ENCODE results near the gene ADCY5.

Gene ADCY5

DNA sequence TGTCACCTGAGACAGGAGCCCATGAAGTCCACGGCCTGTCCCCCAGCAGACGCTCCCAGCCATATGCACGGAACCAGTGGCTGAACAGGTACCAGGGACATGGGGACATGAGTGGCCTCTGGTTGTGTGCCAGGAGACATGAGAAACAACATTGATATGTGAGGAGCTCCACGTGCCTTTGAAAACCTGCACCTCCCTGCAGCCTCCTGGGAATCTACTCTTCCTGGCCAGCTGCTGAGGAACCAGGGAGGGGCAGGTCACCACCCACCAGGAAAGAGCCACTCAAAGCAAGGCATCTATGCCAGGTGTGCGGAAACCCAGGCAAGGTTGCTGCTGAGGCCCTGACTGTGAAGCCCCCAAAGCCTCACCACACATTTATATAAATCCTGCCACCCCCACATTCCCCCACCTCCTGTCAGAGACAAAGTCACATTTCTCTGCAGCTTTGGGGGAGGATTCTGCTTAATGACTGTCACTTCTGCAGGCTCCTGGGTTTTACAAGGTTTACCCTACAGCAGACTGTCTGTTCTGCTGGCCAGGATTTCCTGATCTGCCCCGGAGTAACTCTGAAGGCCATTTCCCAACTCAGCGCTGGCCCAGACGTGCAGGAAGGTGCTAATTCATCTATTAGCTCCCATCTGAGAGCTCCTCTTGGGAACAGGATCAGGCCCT, 110.8 kb downstream of the ADCY5 start:
- peak in 1 of 2 experiments; percentile 50 for DNase-seq

DNA sequence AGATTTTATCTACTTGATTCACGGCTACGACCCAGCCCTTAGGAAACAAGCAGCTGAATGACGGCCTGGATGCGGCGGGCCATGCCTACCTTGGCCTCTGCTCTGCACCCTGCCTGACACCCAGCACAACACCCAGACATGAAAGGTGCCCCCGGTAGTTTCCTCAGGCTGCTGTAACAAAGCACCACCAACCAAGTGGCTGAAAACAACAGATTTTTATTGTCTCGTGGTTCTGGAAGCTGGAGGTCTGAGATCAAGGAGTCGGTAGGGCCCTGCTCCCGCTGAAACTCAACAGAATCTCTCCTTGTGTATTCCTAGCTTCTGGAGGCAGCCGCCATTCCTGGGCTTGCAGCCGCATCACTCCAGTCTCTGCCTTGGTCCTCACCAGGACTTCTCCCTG, 111.7 kb downstream of the ADCY5 start:
- no peak for DNase-seq

DNA sequence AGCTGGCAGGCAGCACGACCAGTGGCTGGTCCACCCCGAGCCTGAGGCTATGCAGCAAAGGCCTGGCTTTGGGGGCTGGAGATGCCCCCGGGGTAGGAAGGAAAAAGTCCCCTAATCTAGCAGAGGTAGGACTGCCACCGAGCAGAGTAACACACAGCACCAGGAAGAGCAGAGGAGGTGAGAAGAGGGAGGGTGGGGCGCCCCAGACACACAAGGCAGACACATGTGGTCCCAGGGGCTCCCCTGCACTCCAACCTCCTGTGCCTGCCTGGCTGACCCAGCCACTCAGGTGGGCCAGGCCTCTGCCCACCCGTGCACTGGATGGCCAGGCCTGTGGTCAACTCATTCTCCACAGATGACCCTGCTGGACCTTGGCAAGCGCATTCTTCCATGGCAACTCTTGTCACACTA, 112.4 kb downstream of the ADCY5 start:
- no peak for DNase-seq

DNA sequence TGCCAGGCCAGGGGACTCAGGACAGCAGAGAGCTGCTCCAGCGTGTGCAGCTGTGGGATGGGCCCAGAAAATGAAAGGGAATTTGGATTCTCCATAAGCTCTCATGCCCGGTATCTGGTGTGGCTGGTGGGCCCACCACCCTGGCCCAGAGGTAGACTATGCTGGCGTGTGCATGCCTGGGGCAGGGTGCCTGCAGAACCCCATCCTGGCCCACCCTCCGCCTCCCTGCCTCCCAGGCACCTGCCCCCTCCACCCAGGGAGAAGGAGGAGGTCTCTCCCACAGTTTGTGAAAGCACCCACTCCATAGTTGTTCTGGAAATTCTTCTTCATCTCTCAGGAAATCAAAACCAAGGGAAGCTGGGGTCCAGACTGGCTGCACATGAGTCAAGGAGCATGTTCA, 112.9 kb downstream of the ADCY5 start:
- no peak for DNase-seq

DNA sequence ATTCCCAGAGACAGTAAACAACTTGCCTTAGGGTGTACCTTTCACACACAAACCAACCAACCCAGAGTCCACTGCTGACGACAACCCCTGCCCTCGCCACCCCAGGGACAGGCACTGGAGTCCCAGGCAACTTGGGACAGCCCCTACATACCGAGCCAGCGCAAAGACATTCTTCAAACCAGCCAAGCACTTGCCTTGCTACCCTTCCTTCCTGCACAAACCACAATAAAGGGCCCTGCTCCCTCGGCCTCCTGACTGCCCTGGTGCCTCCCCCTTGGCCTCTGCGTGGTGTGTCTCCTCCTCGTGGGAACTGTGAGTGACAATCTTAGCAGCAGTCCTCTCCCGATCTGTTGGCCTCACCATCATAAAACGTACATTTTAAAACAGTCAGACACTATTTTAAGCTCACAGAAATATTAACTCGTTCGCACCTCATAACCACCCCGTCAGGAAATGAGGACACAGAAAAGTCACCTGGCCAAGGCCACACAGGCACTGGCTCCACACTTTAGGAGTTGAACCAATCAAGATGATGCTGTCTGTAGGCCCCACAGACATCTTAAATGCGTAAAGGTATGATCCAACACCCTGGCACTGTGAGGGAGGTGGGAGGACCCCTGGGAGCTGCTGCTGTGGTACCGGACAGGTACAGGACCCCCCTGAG, 113.8 kb downstream of the ADCY5 start:
- no peak for DNase-seq

DNA sequence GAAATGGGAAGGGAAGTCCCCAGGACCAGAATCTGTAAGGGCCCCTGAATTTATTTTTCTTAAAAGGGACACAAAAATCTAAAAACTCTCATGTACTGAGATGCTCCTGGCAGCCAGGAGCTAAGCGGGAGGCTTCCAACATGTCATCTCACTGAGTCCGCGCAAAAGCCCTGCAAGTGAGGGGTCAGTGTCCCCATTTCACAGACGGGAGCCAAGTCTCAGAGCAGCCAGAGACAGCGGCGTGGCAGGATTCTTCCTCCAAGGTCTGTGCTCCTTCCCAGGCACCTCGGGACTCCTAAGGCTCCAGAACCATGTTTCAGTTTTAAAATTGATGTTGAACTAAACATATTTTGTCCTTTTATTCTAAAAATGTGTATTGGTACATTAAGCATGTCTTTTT, 114.8 kb downstream of the ADCY5 start:
- no peak for DNase-seq

DNA sequence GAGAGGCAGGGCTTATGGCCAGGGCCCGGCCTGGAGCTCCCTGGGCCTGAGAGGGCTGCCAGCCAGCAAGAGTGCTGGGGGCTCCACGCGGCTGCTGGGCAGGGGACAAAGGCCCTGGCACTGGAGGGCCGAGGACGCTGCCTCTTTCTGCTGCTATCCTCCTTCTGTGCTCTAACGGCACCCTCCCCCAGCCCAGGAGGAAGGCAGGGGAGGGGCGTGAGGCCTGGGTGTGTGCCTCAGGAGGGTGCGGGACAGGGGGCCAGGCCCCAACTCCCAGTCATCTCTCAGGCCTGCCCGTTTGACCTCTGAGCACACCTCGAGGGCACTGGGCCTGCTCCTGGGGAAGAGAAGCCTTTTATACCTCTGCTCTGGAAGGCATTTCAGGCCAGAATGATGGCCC, 115.5 kb downstream of the ADCY5 start:
- no peak for DNase-seq

DNA sequence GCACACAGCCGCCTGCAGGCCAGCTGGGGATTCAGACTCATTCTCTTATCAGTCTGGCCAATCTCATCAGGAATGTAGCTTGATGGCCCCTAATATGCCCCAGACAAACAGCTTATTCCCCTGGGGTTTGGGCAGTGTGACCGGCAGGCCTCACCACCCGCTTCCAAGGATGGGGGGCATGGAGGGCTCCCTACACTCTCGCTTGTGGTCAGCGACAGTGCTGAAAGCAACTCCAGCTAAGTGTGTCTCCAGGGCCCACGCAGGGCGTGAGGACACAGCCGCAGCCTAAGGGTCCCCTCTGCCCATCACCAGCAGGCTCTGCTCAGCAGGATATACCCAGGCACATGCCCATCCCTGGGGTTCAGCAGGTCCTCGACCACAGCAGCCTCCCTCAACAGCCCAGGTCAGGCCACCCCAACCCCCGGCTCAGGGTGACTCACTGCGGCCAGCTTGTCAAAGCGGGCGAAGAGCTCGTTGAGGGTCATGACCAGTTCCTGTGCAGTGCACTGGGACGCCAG, 116.7 kb downstream of the ADCY5 start:
- no peak for DNase-seq

DNA sequence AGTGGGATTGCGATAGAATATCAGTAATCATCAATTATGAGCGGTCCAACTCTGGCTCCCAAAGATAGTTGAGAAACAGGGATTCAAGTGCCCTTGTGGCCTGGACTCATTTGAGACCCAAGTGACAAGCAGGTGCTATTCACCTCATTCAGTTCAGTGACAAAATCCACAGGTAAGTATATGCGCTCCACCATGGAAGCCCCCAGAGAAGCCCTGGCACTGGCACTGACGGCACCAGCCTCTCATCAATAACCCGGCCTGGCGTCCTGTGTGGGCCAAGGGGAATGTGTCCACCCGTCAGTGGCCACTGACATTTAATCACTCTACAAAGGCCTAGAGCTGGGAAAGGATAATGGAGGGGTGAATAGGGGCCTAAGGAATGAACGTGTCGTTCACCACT, 117.2 kb downstream of the ADCY5 start:
- no peak for DNase-seq

DNA sequence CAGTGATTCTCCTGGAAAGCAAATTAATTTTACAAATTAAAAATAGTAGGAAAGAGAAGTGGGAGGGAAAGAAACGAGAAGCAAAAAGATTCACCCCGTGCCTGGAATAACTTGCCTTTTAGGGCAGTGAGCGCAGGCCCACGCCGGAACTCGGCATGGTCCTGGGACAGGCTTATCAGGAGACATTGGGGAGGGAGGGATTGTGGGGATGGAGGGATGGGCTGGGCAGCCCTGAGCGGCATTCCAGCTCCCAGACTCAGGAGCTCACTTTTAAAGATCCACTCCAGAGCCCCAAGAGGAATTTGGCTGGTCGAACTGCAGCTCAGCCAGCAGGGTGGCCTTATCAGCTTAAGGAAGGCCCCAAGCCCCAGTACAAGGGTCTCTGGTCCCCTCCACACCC, 117.9 kb downstream of the ADCY5 start:
- DNase-seq = no peak

DNA sequence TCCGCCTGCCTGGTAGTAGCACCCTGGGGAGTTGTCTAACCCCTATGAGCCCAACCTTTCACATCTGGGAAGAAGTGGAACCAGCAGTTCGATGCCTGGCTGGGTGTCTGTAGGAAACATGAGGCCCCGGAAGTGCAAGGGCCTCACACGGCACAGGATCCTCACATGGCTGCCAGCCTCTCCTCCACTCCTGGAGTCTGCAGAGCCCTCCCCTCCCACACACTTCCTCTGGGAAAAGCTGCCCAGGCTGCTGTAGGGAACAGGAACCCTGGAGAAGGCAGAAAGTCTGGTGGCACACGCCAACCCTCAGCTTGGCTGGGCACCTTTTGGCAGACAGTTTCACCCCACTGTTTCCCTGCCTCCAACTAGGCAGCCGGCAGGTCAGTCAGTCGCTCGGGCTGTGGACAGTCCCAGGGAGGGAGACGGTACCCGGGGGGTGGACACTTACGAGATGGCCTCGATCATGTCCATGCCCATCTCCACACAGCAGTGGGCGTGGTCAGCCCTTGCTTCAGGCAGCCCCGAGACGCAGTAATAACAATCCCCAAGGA, 118.4 kb downstream of the ADCY5 start:
- DNase-seq = no peak

DNA sequence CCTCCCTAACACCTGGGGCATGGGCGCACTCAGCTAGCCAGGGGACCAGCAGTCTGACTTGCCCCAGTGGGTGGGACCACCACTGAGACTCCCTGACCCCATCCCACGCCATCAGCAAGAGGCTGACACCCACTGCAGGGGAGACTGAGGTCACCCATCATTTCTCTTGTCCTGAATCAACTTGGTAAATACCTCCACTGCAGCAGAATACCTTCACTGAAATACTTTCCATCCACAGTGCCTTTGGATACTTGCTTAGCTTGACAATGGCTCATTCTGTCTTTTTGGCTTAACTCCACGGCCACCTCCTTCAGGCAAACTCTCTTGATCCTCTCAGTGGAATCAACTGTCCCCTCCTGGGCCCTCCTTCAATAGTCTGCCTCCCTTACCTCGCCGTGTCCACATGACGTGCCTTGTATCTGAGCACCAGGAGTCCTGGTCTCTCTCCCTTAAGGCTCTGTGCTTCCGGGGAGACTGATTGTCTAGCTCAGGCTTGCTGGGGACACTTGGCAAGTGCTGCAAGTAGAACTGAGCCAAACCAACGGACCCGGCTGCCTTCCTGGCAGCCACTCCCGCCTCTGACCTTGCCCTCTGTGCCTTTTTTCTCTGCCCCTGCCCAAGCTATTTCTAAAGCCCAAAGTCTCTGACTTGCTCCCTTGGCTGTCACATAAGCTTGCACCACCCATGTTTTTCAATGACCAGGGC, 119.1 kb downstream of the ADCY5 start:
- DNase-seq = no peak

DNA sequence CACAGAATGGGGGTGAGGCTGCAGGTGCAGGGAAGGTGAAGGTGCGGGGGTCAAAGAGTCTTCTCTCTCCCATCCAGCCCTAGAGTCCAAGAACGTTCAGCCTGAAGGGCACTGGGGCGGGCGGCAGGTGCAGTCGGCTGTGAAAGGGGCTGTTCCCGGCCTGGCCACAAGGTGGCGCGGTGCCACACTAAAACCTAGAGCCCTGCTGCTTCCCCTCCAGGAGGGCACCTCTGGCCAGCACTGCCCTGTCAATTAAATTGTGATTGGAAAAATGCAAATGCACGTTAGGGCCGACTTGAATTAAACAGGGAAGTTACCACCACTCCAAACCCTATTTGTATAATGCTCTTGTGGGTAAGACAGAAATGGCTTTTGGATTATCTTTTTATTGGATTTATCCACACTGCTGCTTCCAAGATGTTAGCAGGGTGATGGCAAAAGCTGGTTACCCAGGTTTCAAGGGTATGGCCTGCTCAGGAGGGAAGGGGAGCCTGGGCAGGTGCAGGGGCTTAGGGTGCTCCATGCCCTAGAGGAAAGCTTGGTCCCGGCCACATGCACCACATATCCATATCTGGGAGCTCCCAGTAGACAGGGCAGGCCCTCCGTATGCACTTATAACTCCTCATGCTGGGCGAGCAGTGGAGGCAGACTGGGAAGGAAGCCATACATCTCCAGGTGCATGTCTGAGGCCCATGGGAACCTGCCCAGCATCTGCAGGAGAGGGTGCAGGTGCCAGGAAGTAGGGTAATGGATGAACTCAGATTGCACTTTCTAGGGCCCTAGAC, 119.8 kb downstream of the ADCY5 start:
- DNase-seq = peak; percentile 13 to 70

DNA sequence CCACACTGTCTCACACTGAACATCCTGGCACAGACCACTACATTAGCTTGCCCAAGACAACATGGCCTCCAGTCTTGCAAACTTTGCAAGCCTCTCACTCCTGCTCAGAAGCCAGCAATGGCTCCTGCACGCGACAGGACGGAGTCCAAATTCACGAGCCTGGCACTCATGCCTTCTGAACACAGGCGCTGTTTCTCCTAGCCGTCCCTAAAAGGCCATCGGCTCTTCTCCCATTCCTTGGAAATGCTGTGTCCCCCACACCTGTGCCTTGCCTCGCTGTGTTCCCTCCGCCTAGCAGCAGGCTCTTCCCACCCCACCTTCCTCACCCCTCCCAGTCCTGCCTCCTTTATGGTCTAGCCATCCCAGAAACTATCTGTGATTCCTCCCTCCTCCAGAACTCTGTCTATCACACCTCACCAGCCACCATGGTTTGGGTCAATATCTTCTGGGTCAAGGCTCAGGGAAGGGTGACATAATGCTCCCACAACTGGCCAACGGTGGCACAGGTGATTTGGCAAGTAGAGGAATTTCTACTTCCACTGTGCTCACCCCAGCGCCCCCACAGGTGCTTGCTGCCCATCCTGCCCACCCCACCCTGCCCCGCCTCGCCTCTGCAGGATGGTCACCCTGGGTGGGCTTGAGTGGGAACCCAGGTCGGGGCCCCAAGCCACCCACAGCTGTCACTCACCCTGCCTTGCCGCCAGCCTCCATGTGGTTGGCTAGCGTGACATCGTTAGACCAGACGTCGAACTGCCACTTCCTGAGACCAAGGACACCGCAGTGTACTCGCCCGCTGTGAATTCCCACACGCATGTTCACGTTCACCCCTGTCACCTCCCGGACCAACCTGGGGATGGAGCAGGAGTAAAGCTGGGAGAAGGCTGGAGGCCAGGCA, 120.7 kb downstream of the ADCY5 start:
- no peak for DNase-seq

DNA sequence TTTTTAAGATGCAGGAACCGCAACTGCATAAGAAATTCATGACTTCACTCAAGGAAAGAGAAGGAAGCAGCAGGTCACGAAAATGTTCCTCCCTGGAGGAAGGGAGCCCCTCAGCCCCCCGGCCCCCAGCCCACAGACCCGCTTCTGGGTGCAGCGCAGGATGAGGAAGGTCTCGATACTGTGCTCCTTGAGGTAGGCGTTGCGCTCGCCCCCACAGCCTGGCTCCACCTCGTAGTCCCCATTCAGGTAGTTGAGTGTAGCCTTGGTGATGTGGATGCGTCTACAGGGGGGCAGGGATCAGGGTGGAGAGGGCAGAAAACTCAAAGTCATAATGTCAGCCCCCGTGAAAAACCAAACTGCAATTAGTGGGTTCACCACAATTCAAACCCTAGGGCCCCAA, 121.4 kb downstream of the ADCY5 start:
- DNase-seq = no peak

DNA sequence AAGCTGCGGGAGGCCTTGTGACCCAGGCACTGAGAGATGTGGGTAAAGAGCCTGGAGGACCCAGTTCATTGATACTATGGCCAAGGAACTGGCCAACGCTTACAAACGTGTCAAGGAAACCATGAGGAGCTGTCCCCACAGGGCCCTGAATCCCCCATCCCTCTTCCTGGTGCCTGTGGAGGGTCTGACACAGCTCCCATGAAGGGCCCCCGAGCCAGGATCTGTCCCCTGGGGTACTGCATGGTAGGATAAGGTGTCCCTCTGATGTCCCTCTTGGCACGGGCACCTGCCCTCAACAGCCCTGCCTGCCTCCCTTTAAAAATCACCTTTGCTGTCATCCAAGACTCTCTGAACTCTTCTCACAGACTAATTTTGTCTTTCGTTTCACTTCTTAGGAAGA, 122.4 kb downstream of the ADCY5 start:
- no peak for DNase-seq

DNA sequence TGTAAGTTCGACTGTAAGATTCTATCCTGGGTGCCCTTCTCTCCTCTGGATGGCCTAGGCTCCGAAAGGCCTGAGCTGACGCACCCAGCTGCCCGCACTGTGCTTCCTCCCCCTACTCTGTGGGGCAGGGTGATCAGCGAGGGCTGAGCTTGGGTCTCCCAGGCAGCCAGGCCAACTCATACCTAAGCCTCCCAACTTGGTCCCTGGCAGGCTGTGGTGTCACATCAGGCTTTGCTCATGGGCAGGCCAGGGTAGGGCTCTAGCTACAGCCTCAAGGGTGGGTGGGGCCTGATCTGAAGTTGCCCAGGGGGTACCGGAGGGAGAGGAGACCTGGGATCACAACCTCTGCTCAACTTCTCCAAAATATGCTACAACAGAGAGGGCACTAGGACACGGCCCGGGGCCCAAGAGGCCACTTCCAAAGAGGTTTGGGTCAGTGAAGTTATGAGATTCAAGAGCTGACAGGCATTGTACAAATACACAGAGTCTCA, 123.1 kb downstream of the ADCY5 start:
- DNase-seq = no peak

DNA sequence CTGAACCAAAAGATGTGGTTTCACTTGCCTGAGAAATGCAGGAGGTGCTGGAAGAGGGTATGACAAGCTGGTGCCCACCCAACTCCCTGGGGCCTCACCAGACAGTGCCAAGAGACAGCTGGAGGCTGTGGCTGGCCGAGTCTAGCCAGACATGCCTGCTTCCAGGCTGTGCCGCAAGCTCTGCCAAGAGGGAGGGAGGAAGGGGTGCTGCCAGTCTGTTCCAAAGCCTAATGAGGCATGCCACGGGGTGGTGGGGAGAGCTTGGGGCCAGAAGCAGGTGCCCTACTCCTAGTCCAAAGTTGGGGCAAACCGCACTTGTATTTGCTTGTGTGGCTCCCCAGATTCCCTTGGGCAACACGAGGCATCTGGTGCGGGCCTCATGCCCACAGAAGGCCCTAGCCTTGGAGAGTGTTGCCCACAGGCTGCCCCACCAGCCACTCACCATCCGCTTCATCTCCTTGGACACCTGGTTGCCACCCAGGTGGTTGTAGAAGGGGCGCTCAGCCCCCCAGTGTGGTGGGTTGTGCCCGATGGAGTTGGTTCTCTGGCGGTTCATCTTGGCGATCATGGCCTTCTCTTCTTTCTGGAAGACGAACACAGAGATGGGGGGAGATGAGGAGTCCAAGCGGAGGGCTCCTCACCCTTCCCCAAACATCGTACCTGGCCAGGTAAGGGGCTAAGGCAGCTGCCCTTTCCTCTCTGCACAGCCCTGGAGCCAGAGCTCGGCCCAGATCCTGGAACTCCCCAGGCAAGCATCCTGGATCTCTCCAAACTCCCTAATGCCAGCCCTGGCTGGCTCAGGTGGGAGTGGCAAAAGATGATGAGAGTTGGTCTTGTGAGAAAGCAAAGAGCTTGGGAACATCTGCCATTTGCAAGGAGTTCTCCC, 123.8 kb downstream of the ADCY5 start:
- DNase-seq = no peak

DNA sequence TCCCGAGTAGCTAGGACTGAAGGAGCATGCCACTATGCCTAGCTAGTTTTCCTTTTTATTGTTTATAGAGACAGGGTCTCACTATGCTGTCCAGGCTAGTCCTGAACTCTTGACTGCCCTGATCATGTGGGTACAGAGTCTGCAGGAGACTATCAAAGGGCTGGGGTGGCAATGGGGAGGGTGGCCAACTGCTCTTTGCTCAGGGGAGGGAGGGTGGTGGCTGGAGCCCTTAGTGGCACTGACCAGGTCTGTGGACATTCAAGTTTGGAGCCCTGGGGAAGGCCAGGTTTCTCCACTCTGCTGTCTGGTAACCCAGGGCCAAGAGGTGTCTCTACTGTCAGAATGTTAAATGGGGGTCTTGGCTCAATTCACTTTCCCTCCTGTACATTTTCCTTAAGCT, 125.1 kb downstream of the ADCY5 start:
- DNase-seq = no peak

DNA sequence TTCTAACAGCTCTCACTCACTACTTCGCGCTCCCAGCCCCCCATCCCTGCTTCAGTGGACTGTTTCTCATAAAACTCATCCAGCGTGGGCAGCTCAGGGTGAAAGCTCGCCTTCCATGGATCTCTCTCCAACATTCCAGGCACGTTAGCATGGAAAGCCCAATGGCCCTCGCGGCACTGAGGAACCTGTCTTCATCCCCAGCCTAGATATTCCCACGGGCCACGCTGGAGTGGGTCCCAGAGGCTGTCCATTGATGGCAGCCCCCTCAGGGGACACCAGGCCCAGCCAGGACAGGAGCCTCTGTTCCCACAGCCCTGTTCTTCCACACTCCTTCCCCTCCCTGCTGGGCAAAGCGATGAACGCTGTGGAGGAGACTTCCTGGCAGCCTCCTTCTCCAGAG, 126.0 kb downstream of the ADCY5 start:
- DNase-seq = no peak

DNA sequence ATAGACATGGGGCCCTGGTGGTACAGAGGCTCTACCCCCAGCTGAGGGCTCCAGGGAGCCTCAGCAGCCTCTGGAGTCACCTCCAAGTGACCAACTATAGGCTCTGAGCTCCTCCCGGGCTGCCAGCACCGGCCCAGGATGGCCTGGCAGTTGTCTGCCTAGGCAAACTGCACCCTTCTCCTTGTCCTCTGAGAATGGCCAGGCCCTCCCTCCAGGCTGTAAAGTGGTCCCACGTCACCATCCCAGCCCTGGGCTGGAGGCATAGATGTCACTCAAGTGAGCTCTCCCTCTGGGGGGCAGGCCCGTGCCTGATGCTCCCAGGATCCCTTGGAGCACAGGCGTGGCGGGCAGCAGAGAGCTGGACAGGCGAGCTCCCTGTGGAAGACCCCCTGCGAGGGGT, 127.1 kb downstream of the ADCY5 start:
- DNase-seq = no peak

Data from NCI-H524 (cell line).